T-helper 22 cell (primary cell): ENCODE measurements around the gene NLN.
A peak's percentile ranks its signal among the peaks of the same experiment; 100 is the strongest.
"Not testable (repeated sequence)": the region's sequence is repeated elsewhere in the genome, so short reads cannot be mapped to it uniquely, and the experiment has no call there.

ENCODE experiments used
- DNase-seq: peaks from one replicate; pipeline ENCODE4 v3.0.0-alpha.2; 2020; ENCODE audit warnings: low read depth

NLN gene

GRCh38 chr5:65721720-65722574, at the start of gene NLN, which contains the start of gene SGTB:
NLN (plus strand) TSS chr5:65722205; CDS start chr5:65722374, 169 bp downstream.
SGTB (minus strand) TSS chr5:65722109; CDS start chr5:65720807, 1,302 bp downstream.
- DNase-seq, result peak; percentile 72

- no peak for DNase-seq
These were observed 49.2 kb upstream of the NLN start for GRCh38 chr5:65672796-65673195.

- DNase-seq, result no peak
These were observed 47.3 kb upstream of the NLN start for GRCh38 chr5:65674749-65675148.

- not testable (repeated sequence) for DNase-seq
These were observed 45.9 kb upstream of the NLN start for GRCh38 chr5:65676056-65676455.

- no peak for DNase-seq
These were observed 39.9 kb upstream of the NLN start for GRCh38 chr5:65682148-65682547.

- DNase-seq, result no peak
These were observed 28.9 kb upstream of the NLN start for GRCh38 chr5:65693121-65693520.

GRCh38 chr5:65695162-65695755, 26.7 kb upstream of the NLN start:
- DNase-seq, result no peak

GRCh38 chr5:65695896-65696295, 26.1 kb upstream of the NLN start:
- no peak for DNase-seq

GRCh38 chr5:65696892-65697291, 25.1 kb upstream of the NLN start:
- DNase-seq, result no peak

GRCh38 chr5:65699338-65699737, 22.7 kb upstream of the NLN start:
- DNase-seq, result no peak

- no peak for DNase-seq
These were observed 20.0 kb upstream of the NLN start for GRCh38 chr5:65702036-65702435.

GRCh38 chr5:65704621-65705239, 17.3 kb upstream of the NLN start:
- DNase-seq, result no peak

GRCh38 chr5:65707663-65708062, 14.3 kb upstream of the NLN start:
- no peak for DNase-seq

- DNase-seq, result no peak
These were observed 13.9 kb upstream of the NLN start for GRCh38 chr5:65708145-65708544.

GRCh38 chr5:65718576-65719310, 3.3 kb upstream of the NLN start:
- no peak for DNase-seq

- no peak for DNase-seq
These were observed 820 bp upstream of the NLN start for GRCh38 chr5:65721050-65721719.

- DNase-seq, result no peak
These were observed 784 bp downstream of the NLN start for GRCh38 chr5:65722575-65723403.

- DNase-seq, result no peak
These were observed 5.6 kb downstream of the NLN start for GRCh38 chr5:65727491-65728156.

- DNase-seq, result no peak
These were observed 6.2 kb downstream of the NLN start for GRCh38 chr5:65728218-65728617.

GRCh38 chr5:65730910-65731309, 8.9 kb downstream of the NLN start:
- DNase-seq, result no peak
